AG04450 (cell line): ENCODE results near the gene TRIM38. TPM values are rescaled to one million over a fixed set of nuclear protein-coding genes. Genes with fewer than 3 reads are reported as not detected.

ENCODE experiments used
- CTCF ChIA-PET: fragments of 300-600, 350-600 bp; formaldehyde crosslinking; extraction: SDS; loops from one replicate; lab custom pipeline; 2022; ENCODE audit warnings: antibody characterized with exemption, inconsistent platforms; lab: Charles Lee
- POLR2A ChIA-PET: fragments of 350-600 bp; formaldehyde crosslinking; extraction: SDS; loops from one replicate; lab custom pipeline; 2021; ENCODE audit warnings: antibody characterized with exemption, inconsistent platforms; lab: Yijun Ruan, JAX
- DNase-seq: peaks from one replicate; pipeline ENCODE4 v3.0.0-alpha.2; 2011; ENCODE audit warnings: low read depth, low spot score
- H3K27ac ChIP-seq: one replicate; pipeline ENCODE4 v1.5.1; 2012; ENCODE audit warnings: low read depth, low read length, control low read depth
- H3K27me3 ChIP-seq: one replicate; pipeline ENCODE4 v1.6.0; 2012; ENCODE audit warnings: low read length; ENCODE audit not compliant: control insufficient read depth, insufficient read depth
- H3K4me3 ChIP-seq: 2 replicates; pipeline ENCODE4 v1.5.1; 2011; ENCODE audit warnings: mild to moderate bottlenecking, low read depth, low read length, control low read depth
- H3K9me3 ChIP-seq: 2 replicates; pipeline ENCODE4 v1.5.1; 2012; ENCODE audit warnings: low read length; ENCODE audit not compliant: control insufficient read depth, insufficient read depth
- polyA plus RNA-seq: library from polyadenylated mRNA; depleted of rRNA; stranded (reverse); fragments of >200 nt; gene quantifications from 2 replicates; pipeline ENCODE4 v1.2.3, GENCODE V29; 2011
- TF ChIP-seq, protein P1 (sequence below): IDR thresholded peaks from 2 replicates; pipeline ENCODE4 v1.5.1; 2011; ENCODE audit warnings: low read depth, low read length, control low read depth, inconsistent platforms

The TRIM38 gene
- polyA plus RNA-seq, 1 experiment, result 9.1 TPM

DNA sequence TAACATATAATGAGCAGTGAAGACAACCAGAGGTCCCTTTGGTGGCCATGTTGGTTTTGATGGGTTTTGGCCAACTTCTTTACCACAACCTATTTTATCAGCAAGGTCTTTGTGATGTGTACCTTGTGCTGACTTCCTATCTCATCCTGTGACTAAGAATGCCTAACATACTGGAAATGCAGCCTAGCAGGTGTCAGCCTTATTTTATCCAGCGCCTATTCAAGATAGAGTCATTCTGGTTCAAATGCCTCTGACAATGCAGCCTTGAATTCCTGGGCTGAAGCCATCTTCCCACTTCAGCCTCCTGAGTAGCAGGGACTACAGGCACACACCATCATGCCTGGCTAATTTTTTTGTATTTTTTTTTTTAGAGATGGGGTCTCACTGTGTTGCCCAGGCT lies 7.8 kb upstream of the TRIM38 start:
- H3K4me3 ChIP-seq, result no peak overlapping the region
- ChIA-PET CTCF (interaction anchor here (0.6 to 1.1 kb wide), 3 partner anchors 26 to 352 kb away, joined by 3 to 6 read pairs (median 4); no protein-coding TSS in a partner anchor), POLR2A (no interaction called here)
- no peak for DNase-seq
- no peaks in the 10 kb centered on the region for H3K9me3 ChIP-seq
- TF ChIP-seq, protein P1, sequence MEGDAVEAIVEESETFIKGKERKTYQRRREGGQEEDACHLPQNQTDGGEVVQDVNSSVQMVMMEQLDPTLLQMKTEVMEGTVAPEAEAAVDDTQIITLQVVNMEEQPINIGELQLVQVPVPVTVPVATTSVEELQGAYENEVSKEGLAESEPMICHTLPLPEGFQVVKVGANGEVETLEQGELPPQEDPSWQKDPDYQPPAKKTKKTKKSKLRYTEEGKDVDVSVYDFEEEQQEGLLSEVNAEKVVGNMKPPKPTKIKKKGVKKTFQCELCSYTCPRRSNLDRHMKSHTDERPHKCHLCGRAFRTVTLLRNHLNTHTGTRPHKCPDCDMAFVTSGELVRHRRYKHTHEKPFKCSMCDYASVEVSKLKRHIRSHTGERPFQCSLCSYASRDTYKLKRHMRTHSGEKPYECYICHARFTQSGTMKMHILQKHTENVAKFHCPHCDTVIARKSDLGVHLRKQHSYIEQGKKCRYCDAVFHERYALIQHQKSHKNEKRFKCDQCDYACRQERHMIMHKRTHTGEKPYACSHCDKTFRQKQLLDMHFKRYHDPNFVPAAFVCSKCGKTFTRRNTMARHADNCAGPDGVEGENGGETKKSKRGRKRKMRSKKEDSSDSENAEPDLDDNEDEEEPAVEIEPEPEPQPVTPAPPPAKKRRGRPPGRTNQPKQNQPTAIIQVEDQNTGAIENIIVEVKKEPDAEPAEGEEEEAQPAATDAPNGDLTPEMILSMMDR, result no peak
- peaks cover 2% of the 10 kb centered on the region for H3K27me3 ChIP-seq
- no peak overlapping the region for H3K27ac ChIP-seq

DNA sequence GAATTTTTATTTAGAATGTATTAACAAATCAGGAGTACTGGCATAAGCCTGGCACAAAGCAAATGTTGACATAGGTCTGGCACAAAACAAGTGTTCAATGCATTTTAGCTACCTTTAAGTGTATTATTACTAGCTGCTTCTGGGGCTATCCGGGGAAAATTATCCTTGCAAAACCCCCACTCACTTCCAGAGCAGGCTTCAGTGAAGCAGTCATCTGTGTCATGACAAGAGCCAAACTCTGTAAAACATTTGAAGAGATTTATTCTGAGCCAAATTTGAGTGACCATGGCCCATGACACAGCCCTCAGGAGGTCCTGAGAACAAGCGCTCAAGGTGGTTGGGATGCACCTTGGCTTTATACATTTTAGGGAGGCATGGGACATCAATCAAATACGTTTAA lies 6.4 kb upstream of the TRIM38 start:
- peaks cover 2% of the 10 kb centered on the region for H3K27me3 ChIP-seq
- H3K27ac ChIP-seq, result no peak overlapping the region
- ChIA-PET POLR2A (no interaction called here), CTCF (interaction anchor here (0.6 kb wide), 1 partner anchor 9 kb away, joined by 6 read pairs; no protein-coding TSS in a partner anchor)
- no peak overlapping the region for H3K4me3 ChIP-seq
- no peaks in the 10 kb centered on the region for H3K9me3 ChIP-seq
- no peak for DNase-seq
- TF ChIP-seq, protein P1, result no peak

DNA sequence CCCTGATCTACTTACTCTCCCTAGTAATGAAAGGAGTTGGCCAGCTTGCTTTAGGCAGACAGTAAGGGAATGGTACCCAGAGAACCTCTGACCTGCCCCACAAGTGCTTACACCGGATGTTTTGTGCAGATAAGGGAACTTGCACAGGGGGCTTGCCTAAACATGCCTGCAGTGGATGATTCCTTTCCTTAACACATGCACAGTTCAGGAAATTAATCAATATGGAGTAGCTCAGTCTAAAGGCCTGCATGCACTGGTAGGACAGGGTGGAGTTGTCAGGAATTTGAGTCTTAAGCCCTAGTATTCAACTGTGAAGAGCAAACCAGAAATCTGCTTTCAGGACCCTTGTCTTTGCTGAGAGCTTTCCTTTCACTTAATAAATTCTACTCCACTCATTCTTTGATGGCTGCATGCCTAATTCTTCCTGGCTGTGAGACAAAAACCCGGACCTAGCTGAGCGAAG lies 3.9 kb upstream of the TRIM38 start:
- ChIA-PET POLR2A (no interaction called here), CTCF (interaction anchor here (0.6 to 1.4 kb wide), 3 partner anchors 11 to 44 kb away, joined by 3 to 4 read pairs (median 3); no protein-coding TSS in a partner anchor)
- H3K27ac ChIP-seq, result no peak overlapping the region
- no peak for DNase-seq
- TF ChIP-seq, protein P1, result no peak
- H3K27me3 ChIP-seq, result no peaks in the 10 kb centered on the region
- H3K9me3 ChIP-seq, result no peaks in the 10 kb centered on the region
- H3K4me3 ChIP-seq, result no peak overlapping the region

- TF ChIP-seq, protein P1, result no peak
- H3K4me3 ChIP-seq, result no peak overlapping the region
- ChIA-PET POLR2A (interaction anchor here (0.7 kb wide), 1 partner anchor 57 kb away, joined by 4 read pairs; no protein-coding TSS in a partner anchor), CTCF (no interaction called here)
- no peaks in the 10 kb centered on the region for H3K27me3 ChIP-seq
- no peak for DNase-seq
- H3K27ac ChIP-seq, result no peak overlapping the region
- no peaks in the 10 kb centered on the region for H3K9me3 ChIP-seq
These were observed 2.6 kb upstream of the TRIM38 start for GRCh38 chr6:25959890-25960536.

DNA sequence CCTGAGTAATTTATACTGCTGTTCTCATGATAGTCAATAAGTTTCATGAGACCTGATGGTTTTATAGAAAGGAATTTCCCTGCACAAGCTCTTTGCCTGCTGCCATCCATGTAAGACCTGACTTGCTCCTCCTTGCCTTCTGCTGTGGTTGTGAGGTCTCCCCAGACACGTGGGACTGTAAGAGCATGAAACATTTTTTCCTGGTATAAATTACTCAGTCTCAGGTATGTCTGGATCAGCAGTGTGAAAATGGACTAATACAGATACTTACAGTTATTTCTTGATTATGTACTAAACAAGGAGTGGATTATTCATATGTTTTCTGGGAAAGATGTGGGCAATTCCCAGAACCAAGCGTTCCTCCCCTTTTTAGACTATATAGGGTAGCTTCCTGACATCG lies 1.9 kb upstream of the TRIM38 start:
- CTCF ChIA-PET, result no interaction called here
- POLR2A ChIA-PET, result interaction anchor here (0.7 kb wide), 1 partner anchor 57 kb away, joined by 4 read pairs; no protein-coding TSS in a partner anchor
- no peak overlapping the region for H3K27ac ChIP-seq

More for the DNA sequence above, 1.9 kb upstream of the TRIM38 start:
- TF ChIP-seq, protein P1, result no peak
- no peak overlapping the region for H3K4me3 ChIP-seq
- DNase-seq, result no peak
- H3K27me3 ChIP-seq, result no peaks in the 10 kb centered on the region
- H3K9me3 ChIP-seq, result no peaks in the 10 kb centered on the region
